Trophoblast cell (in vitro differentiated cells and primary cell): Measurements from ENCODE around the gene PRDX6.
A peak's percentile ranks its signal among the peaks of the same experiment; 100 is the strongest.

Source experiments
- DNase-seq, 2 donors: peaks; one replicate each; pipeline ENCODE4 v3.0.0-alpha.2; 2016
- H2AFZ ChIP-seq: 2 replicates; pipeline ENCODE4 v1.6.1; 2013; ENCODE audit warnings: low read length, moderate library complexity, mild to moderate bottlenecking; ENCODE audit not compliant: insufficient read depth, poor library complexity
- H2AK5ac ChIP-seq: 2 replicates; pipeline ENCODE4 v1.6.1; 2013; ENCODE audit warnings: mild to moderate bottlenecking, low read length
- H2BK120ac ChIP-seq: 2 replicates; pipeline ENCODE4 v1.6.1; 2013; ENCODE audit warnings: low read length, mild to moderate bottlenecking, moderate library complexity; ENCODE audit not compliant: insufficient read depth, poor library complexity
- H2BK12ac ChIP-seq: 2 replicates; pipeline ENCODE4 v1.6.1; 2013; ENCODE audit warnings: mild to moderate bottlenecking, low read length, moderate library complexity
- H2BK5ac ChIP-seq: 2 replicates; pipeline ENCODE4 v1.6.1; 2013; ENCODE audit warnings: low read length, low read depth, moderate library complexity, mild to moderate bottlenecking; ENCODE audit not compliant: poor library complexity
- H3K14ac ChIP-seq: 2 replicates; pipeline ENCODE4 v1.6.1; 2013; ENCODE audit warnings: mild to moderate bottlenecking, low read length
- H3K18ac ChIP-seq: 2 replicates; pipeline ENCODE4 v1.6.1; 2013; ENCODE audit warnings: mild to moderate bottlenecking, low read length
- H3K23ac ChIP-seq: 2 replicates; pipeline ENCODE4 v1.6.1; 2013; ENCODE audit warnings: low read length
- H3K27ac ChIP-seq: 2 replicates; pipeline ENCODE4 v1.5.1; 2013; ENCODE audit warnings: low read depth, mild to moderate bottlenecking, inconsistent platforms, low read length, moderate library complexity
- H3K27me3 ChIP-seq: 2 replicates; pipeline ENCODE4 v1.6.1; 2013; ENCODE audit warnings: inconsistent platforms, mild to moderate bottlenecking, low read length, moderate library complexity; ENCODE audit not compliant: insufficient read depth
- H3K36me3 ChIP-seq, 2 experiments: 1 replicate in 1 of 2; 2 replicates in 1 of 2; pipeline ENCODE4 v1.6.1; 2013; ENCODE audit warnings: low read length in 2 of 2, mild to moderate bottlenecking in 2 of 2, moderate library complexity in 1 of 2; ENCODE audit not compliant: insufficient read depth in 2 of 2, control insufficient read depth in 1 of 2
- H3K4ac ChIP-seq: 2 replicates; pipeline ENCODE4 v1.6.1; 2013; ENCODE audit warnings: low read depth, mild to moderate bottlenecking, low read length, moderate library complexity
- H3K4me1 ChIP-seq, 2 experiments: 1 replicate in 1 of 2; 2 replicates in 1 of 2; pipeline ENCODE4 v1.6.1; 2013; ENCODE audit warnings: low read length in 2 of 2, mild to moderate bottlenecking in 2 of 2, moderate library complexity in 1 of 2; ENCODE audit not compliant: insufficient read depth in 2 of 2, control insufficient read depth in 1 of 2
- H3K4me2 ChIP-seq: 2 replicates; pipeline ENCODE4 v1.6.1; 2013; ENCODE audit warnings: inconsistent platforms, mild to moderate bottlenecking, low read length, moderate library complexity
- H3K4me3 ChIP-seq: 2 replicates; pipeline ENCODE4 v1.5.1; 2013; ENCODE audit warnings: mild to moderate bottlenecking, low read depth, low read length, inconsistent platforms
- H3K79me1 ChIP-seq: one replicate; pipeline ENCODE4 v1.6.1; 2013; ENCODE audit warnings: low read length
- H3K79me2 ChIP-seq: 2 replicates; pipeline ENCODE4 v1.6.1; 2013; ENCODE audit warnings: low read length, mild to moderate bottlenecking; ENCODE audit not compliant: control insufficient read depth, insufficient read depth, poor library complexity
- H3K9ac ChIP-seq: 2 replicates; pipeline ENCODE4 v1.6.1; 2013; ENCODE audit warnings: mild to moderate bottlenecking, low read length
- H3K9me3 ChIP-seq: 2 replicates; pipeline ENCODE4 v1.6.1; 2013; ENCODE audit warnings: low read depth, mild to moderate bottlenecking, control low read depth, inconsistent platforms, low read length; ENCODE audit not compliant: insufficient read depth
- H4K12ac ChIP-seq: 2 replicates; pipeline ENCODE4 v1.6.1; 2013; ENCODE audit warnings: low read depth, mild to moderate bottlenecking, low read length, moderate library complexity
- H4K8ac ChIP-seq: 2 replicates; pipeline ENCODE4 v1.6.1; 2013; ENCODE audit warnings: low read depth, mild to moderate bottlenecking, low read length, moderate library complexity
- H4K91ac ChIP-seq: one replicate; pipeline ENCODE4 v1.6.1; 2013; ENCODE audit warnings: low read depth, mild to moderate bottlenecking, low read length, moderate library complexity
- WGBS: extraction: QIAGEN DNeasy Blood & Tissue Kit; methylation state at CpG from one replicate; pipeline ENCODE4 v1.1.7; 2013; ENCODE audit warnings: missing lambda C conversion rate; ENCODE audit not compliant: insufficient read length, insufficient coverage; ENCODE audit errors: extremely low coverage; 5-methylcytosine and 5-hydroxymethylcytosine counted together

PRDX6 gene

GRCh38 chr1:173488001-173488400 is 10.9 kb downstream of the PRDX6 start:
- Histone ChIP-seq H4K12ac (no peak overlapping the region), H4K91ac (no peak overlapping the region), H3K4ac (no peak overlapping the region), H2BK12ac (no peak overlapping the region), H3K9me3 (no peaks in the 10 kb centered on the region), H3K4me1 (peaks cover 0 to 2% of the 10 kb centered on the region in 2 experiments), H2AFZ (no peak overlapping the region), H3K27me3 (no peaks in the 10 kb centered on the region), H2AK5ac (no peak overlapping the region), H3K36me3 (peaks cover 13 to 26% of the 10 kb centered on the region in 2 experiments), H3K18ac (no peak overlapping the region), H3K23ac (no peak overlapping the region), H3K79me2 (no peaks in the 10 kb centered on the region), H2BK120ac (no peak overlapping the region), H2BK5ac (no peak overlapping the region), H4K8ac (no peak overlapping the region), H3K79me1 (no peaks in the 10 kb centered on the region), H3K14ac (no peak overlapping the region), H3K4me3 (no peak overlapping the region), H3K27ac (no peak overlapping the region), H3K4me2 (no peak overlapping the region), H3K9ac (no peak overlapping the region)
- DNase-seq: peak in 1 of 2 donors; percentile 76
- WGBS: no CpG with 5 or more reads among the region's 2 CpGs

GRCh38 chr1:173489149-173489600 is 12.0 kb downstream of the PRDX6 start:
- DNase-seq: peak; percentile 97 to 98
- Histone ChIP-seq H3K9ac (no peak overlapping the region), H4K8ac (no peak overlapping the region), H2BK120ac (no peak overlapping the region), H3K4me2 (no peak overlapping the region), H3K79me2 (no peaks in the 10 kb centered on the region), H3K4me1 (peaks cover 0 to 2% of the 10 kb centered on the region in 2 experiments), H3K27me3 (no peaks in the 10 kb centered on the region), H2AFZ (no peak overlapping the region), H4K91ac (no peak overlapping the region), H2BK12ac (no peak overlapping the region), H3K9me3 (no peaks in the 10 kb centered on the region), H3K4ac (no peak overlapping the region), H3K18ac (no peak overlapping the region), H3K14ac (no peak overlapping the region), H2AK5ac (no peak overlapping the region), H3K27ac (no peak overlapping the region), H3K36me3 (peaks cover 6 to 19% of the 10 kb centered on the region in 2 experiments), H3K4me3 (no peak overlapping the region), H2BK5ac (no peak overlapping the region), H3K23ac (no peak overlapping the region), H4K12ac (no peak overlapping the region), H3K79me1 (no peaks in the 10 kb centered on the region)
- WGBS: no CpG with 5 or more reads among the region's 5 CpGs

- H3K4me3 ChIP-seq: no peak overlapping the region
- H3K79me1 ChIP-seq: no peaks in the 10 kb centered on the region
- peaks cover 0 to 2% of the 10 kb centered on the region in 2 experiments for H3K4me1 ChIP-seq
- no peaks in the 10 kb centered on the region for H3K79me2 ChIP-seq
- no peaks in the 10 kb centered on the region for H3K9me3 ChIP-seq
- no peaks in the 10 kb centered on the region for H3K27me3 ChIP-seq
- H4K12ac ChIP-seq: no peak overlapping the region
- no CpG with 5 or more reads among the region's 3 CpGs for WGBS
- no peak overlapping the region for H4K8ac ChIP-seq
- no peak overlapping the region for H2BK120ac ChIP-seq
- H3K23ac ChIP-seq: no peak overlapping the region
- H2AFZ ChIP-seq: no peak overlapping the region
- peak; percentile 78 to 96 for DNase-seq
- H3K27ac ChIP-seq: no peak overlapping the region
- H3K18ac ChIP-seq: no peak overlapping the region
- H3K4ac ChIP-seq: no peak overlapping the region
- H2BK12ac ChIP-seq: no peak overlapping the region
- no peak overlapping the region for H4K91ac ChIP-seq
- H3K9ac ChIP-seq: no peak overlapping the region
- H2BK5ac ChIP-seq: no peak overlapping the region
- H3K36me3 ChIP-seq: peaks cover 6 to 19% of the 10 kb centered on the region in 2 experiments
- H3K4me2 ChIP-seq: no peak overlapping the region
- no peak overlapping the region for H2AK5ac ChIP-seq
- no peak overlapping the region for H3K14ac ChIP-seq
Measured at GRCh38 chr1:173489929-173490328, 12.8 kb downstream of the PRDX6 start.

- H3K4me3 ChIP-seq: no peak overlapping the region
- no peaks in the 10 kb centered on the region for H3K27me3 ChIP-seq
- H3K14ac ChIP-seq: no peak overlapping the region
- H2AK5ac ChIP-seq: no peak overlapping the region
- H3K9me3 ChIP-seq: peaks cover 2% of the 10 kb centered on the region
- no peak overlapping the region for H2BK5ac ChIP-seq
- no peak overlapping the region for H3K27ac ChIP-seq
- H4K8ac ChIP-seq: no peak overlapping the region
- no peak overlapping the region for H3K18ac ChIP-seq
- H3K4me2 ChIP-seq: no peak overlapping the region
- H4K12ac ChIP-seq: no peak overlapping the region
- DNase-seq: peak in 1 of 2 donors; percentile 75
- peaks cover 0 to 2% of the 10 kb centered on the region in 2 experiments for H3K4me1 ChIP-seq
- no peak overlapping the region for H4K91ac ChIP-seq
- no peak overlapping the region for H3K4ac ChIP-seq
- H3K23ac ChIP-seq: no peak overlapping the region
- no peak overlapping the region for H2AFZ ChIP-seq
- H2BK12ac ChIP-seq: no peak overlapping the region
- no peaks in the 10 kb centered on the region for H3K79me2 ChIP-seq
- no CpG with 5 or more reads among the region's 2 CpGs for WGBS
- no peaks in the 10 kb centered on the region for H3K79me1 ChIP-seq
- no peak overlapping the region for H2BK120ac ChIP-seq
- H3K36me3 ChIP-seq: peaks cover 5 to 12% of the 10 kb centered on the region in 2 experiments
- no peak overlapping the region for H3K9ac ChIP-seq
Measured at GRCh38 chr1:173491508-173491907, 14.4 kb downstream of the PRDX6 start.
